WERI-Rb-1 (cell line): ENCODE measurements around the gene ATP6V1A.

ENCODE experiments used
- DNase-seq: peaks from one replicate; pipeline ENCODE4 v3.0.0-alpha.2; 2020
- H3K27ac ChIP-seq: fragments of 250-450 bp; sonication (Bioruptor Pico); 2 replicates; pipeline ENCODE4 v1.5.1; 2020; ENCODE audit warnings: mild to moderate bottlenecking, moderate library complexity
- H3K27me3 ChIP-seq: fragments of 250-450 bp; sonication (Bioruptor Pico); 2 replicates; pipeline ENCODE4 v1.5.1; 2021; ENCODE audit warnings: mild to moderate bottlenecking, low read depth, moderate library complexity; ENCODE audit not compliant: insufficient read depth, severe bottlenecking
- H3K36me3 ChIP-seq: fragments of 250-450 bp; sonication (Bioruptor Pico); 2 replicates; pipeline ENCODE4 v1.5.1; 2020; ENCODE audit warnings: mild to moderate bottlenecking, moderate library complexity
- H3K4me3 ChIP-seq: 2 replicates; pipeline ENCODE4 v1.5.1; 2011; ENCODE audit warnings: low read depth, mild to moderate bottlenecking, control low read depth, low read length
- H3K9me3 ChIP-seq: fragments of 250-450 bp; sonication (Bioruptor Pico); 2 replicates; pipeline ENCODE4 v1.5.1; 2021; ENCODE audit warnings: mild to moderate bottlenecking, moderate library complexity; ENCODE audit not compliant: severe bottlenecking
- CTCF ChIP-seq: IDR thresholded peaks from 2 replicates; pipeline ENCODE4 v1.5.1; 2011; ENCODE audit warnings: low read depth, mild to moderate bottlenecking, control low read depth, inconsistent platforms, low read length

Gene ATP6V1A

GRCh38 chr3:113721636-113722035 lies 25.2 kb upstream of the ATP6V1A start:
- H3K4me3 ChIP-seq = no peak overlapping the region
- TF ChIP-seq CTCF = no peak
- no peaks in the 10 kb centered on the region for H3K27me3 ChIP-seq
- peaks cover 39% of the 10 kb centered on the region for H3K36me3 ChIP-seq
- H3K9me3 ChIP-seq = no peaks in the 10 kb centered on the region
- DNase-seq = no peak
- H3K27ac ChIP-seq = no peak overlapping the region

- Histone ChIP-seq H3K4me3 (no peak overlapping the region), H3K9me3 (no peaks in the 10 kb centered on the region), H3K36me3 (peaks cover 7% of the 10 kb centered on the region), H3K27ac (no peak overlapping the region), H3K27me3 (no peaks in the 10 kb centered on the region)
- DNase-seq = no peak
- TF ChIP-seq CTCF = no peak
These were observed 18.2 kb upstream of the ATP6V1A start for GRCh38 chr3:113728661-113729060.

- Histone ChIP-seq H3K27me3 (no peaks in the 10 kb centered on the region), H3K27ac (no peak overlapping the region), H3K36me3 (no peaks in the 10 kb centered on the region; the same call in 1 of the 2 replicates), H3K9me3 (no peaks in the 10 kb centered on the region), H3K4me3 (no peak overlapping the region)
- no peak for DNase-seq
- TF ChIP-seq CTCF = no peak
These were observed 16.3 kb upstream of the ATP6V1A start for GRCh38 chr3:113730550-113730949.

- no peak for TF ChIP-seq CTCF
- no peak for DNase-seq
- no peak overlapping the region for H3K27ac ChIP-seq
- H3K36me3 ChIP-seq = no peaks in the 10 kb centered on the region; the same call in 1 of the 2 replicates
- no peak overlapping the region for H3K4me3 ChIP-seq
- H3K9me3 ChIP-seq = no peaks in the 10 kb centered on the region
- H3K27me3 ChIP-seq = no peaks in the 10 kb centered on the region
These were observed 15.1 kb upstream of the ATP6V1A start for GRCh38 chr3:113731694-113732093.

GRCh38 chr3:113736548-113737089 lies 10.2 kb upstream of the ATP6V1A start:
- Histone ChIP-seq H3K27ac (no peak overlapping the region), H3K27me3 (no peaks in the 10 kb centered on the region), H3K9me3 (no peaks in the 10 kb centered on the region), H3K4me3 (no peak overlapping the region), H3K36me3 (no peaks in the 10 kb centered on the region; the same call in 1 of the 2 replicates)
- peak; percentile 8; the same call in 1 of the 2 replicates for TF ChIP-seq CTCF
- no peak for DNase-seq

- H3K4me3 ChIP-seq = no peak overlapping the region
- no peak overlapping the region for H3K27ac ChIP-seq
- no peak for TF ChIP-seq CTCF
These were observed 5.7 kb upstream of the ATP6V1A start for GRCh38 chr3:113741086-113741485.

More at GRCh38 chr3:113741086-113741485, 5.7 kb upstream of the ATP6V1A start:
- H3K9me3 ChIP-seq = no peaks in the 10 kb centered on the region
- H3K36me3 ChIP-seq = peaks cover 6% of the 10 kb centered on the region
- H3K27me3 ChIP-seq = no peaks in the 10 kb centered on the region
- DNase-seq = no peak
